D721Med (cell line): Measurements from ENCODE around the gene FKBP10.

Experiments used
- DNase-seq: peaks from one replicate; pipeline ENCODE4 v3.0.0; 2011; ENCODE audit warnings: low spot score; ENCODE audit not compliant: insufficient read length
- FAIRE-seq: peaks from 2 replicates; lab custom pipeline; 2011; peaks lifted over from hg19 to GRCh38; lab: Jason Lieb, UNC
- CTCF ChIP-seq: IDR thresholded peaks from 2 replicates; pipeline ENCODE4 v1.5.1; 2012; ENCODE audit warnings: mild to moderate bottlenecking, control low read depth; ENCODE audit not compliant: insufficient read depth; ENCODE audit errors: missing control alignments

FKBP10 gene

DNA sequence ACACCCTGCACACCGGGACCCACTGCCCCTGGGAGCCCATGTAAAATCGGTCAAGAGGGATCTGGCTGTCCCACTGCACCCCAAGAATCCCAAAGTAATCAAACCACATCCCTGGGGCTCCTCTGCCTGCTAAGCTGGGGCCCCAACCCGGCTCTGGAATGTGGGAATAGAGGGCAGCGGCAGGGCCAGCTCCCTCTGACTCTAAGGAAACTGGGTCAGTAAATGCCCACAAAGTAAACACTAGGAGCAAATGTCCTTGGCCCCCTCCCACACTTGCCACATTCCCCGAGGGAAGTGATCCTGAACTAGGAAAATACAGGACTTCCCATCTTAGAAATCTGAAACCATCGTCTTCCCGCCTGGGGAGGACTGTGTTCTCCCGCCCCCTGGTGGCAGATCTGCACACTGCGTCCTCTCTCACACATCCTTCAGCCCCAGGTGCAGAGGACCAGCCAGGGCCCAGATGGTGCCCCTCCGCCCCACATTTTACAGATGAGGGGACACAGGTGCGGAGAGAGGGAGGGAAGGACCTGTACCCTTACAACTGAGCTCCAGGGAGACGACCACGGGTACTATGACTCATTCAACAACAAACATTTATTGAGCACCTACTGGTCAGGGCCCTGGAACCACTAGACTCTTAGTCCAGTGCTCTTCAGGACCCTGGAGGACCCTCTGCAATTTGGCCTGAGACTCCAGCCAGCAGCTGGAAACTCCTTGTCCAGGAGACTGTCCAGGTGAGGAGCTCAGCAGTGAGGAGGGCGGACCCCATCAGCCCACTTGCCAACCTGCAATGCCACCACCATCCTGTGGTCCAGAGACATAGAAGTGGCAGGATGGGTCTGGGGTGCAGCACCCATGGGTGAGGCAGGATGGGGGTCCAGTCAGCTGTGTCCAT lies 11.2 kb upstream of the FKBP10 start:
- peak; percentile 99 for TF ChIP-seq CTCF
- DNase-seq (peak; percentile 77), FAIRE-seq (no peak)

GRCh38 chr17:41803049-41804020 lies 9.5 kb upstream of the FKBP10 start:
- TF ChIP-seq CTCF = no peak
- FAIRE-seq = no peak
- no peak for DNase-seq

- DNase-seq (no peak), FAIRE-seq (no peak)
- no peak for TF ChIP-seq CTCF
Observed at GRCh38 chr17:41806685-41807445, 5.9 kb upstream of the FKBP10 start.

- FAIRE-seq (no peak), DNase-seq (no peak)
- no peak for TF ChIP-seq CTCF
Observed at GRCh38 chr17:41810659-41811548, 1.9 kb upstream of the FKBP10 start.

- peak; percentile 73 for TF ChIP-seq CTCF
- DNase-seq (peak; percentile 78), FAIRE-seq (no peak)
Observed at GRCh38 chr17:41811549-41812380, 1.0 kb upstream of the FKBP10 start, which contains the start of gene P3H4. Gene P3H4, minus strand, starts transcription at chr17:41811949. Its CDS starts 34 bp downstream, at chr17:41811915.
